ENCODE data around the gene SSH2.

Gene SSH2

GRCh38 chr17:29771546-29771945 lies 158.5 kb downstream of the SSH2 start:
- DNase-seq = no peak

- no peak for DNase-seq
These were observed 160.8 kb downstream of the SSH2 start for GRCh38 chr17:29769225-29769624.

GRCh38 chr17:29766796-29767327 lies 163.2 kb downstream of the SSH2 start:
- DNase-seq = no peak

- no peak for DNase-seq
These were observed 165.3 kb downstream of the SSH2 start for GRCh38 chr17:29764748-29765147.

GRCh38 chr17:29764217-29764616 lies 165.8 kb downstream of the SSH2 start:
- DNase-seq = no peak

- no peak for DNase-seq
These were observed 166.8 kb downstream of the SSH2 start for GRCh38 chr17:29763273-29763672.

- peak; percentile 93 for DNase-seq
These were observed 168.8 kb downstream of the SSH2 start for GRCh38 chr17:29761040-29761761.

- DNase-seq = peak; percentile 69 to 83
These were observed 169.6 kb downstream of the SSH2 start for GRCh38 chr17:29760279-29761039.

GRCh38 chr17:29758255-29758654 lies 171.8 kb downstream of the SSH2 start:
- DNase-seq = no peak

- peak in 1 of 2 donors; percentile 23 for DNase-seq
These were observed 172.2 kb downstream of the SSH2 start for GRCh38 chr17:29757788-29758187.

- DNase-seq = no peak
These were observed 176.1 kb downstream of the SSH2 start for GRCh38 chr17:29753845-29754439.

- DNase-seq = no peak
These were observed 180.8 kb downstream of the SSH2 start for GRCh38 chr17:29749045-29749825.

- DNase-seq = no peak
These were observed 181.6 kb downstream of the SSH2 start for GRCh38 chr17:29748400-29748799.

GRCh38 chr17:29747660-29748059 lies 182.4 kb downstream of the SSH2 start:
- DNase-seq = no peak

GRCh38 chr17:29746669-29747068 lies 183.4 kb downstream of the SSH2 start:
- DNase-seq = no peak

- no peak for DNase-seq
These were observed 185.9 kb downstream of the SSH2 start for GRCh38 chr17:29744121-29744520.

- DNase-seq = no peak
These were observed 187.9 kb downstream of the SSH2 start for GRCh38 chr17:29742210-29742513.

- DNase-seq = no peak
These were observed 190.0 kb downstream of the SSH2 start for GRCh38 chr17:29740017-29740416.

- no peak for DNase-seq
These were observed 195.4 kb downstream of the SSH2 start for GRCh38 chr17:29734640-29735039.

GRCh38 chr17:29733166-29733565 lies 196.9 kb downstream of the SSH2 start:
- no peak for DNase-seq

GRCh38 chr17:29732613-29733012 lies 197.4 kb downstream of the SSH2 start:
- DNase-seq = no peak

- no peak for DNase-seq
These were observed 197.8 kb downstream of the SSH2 start for GRCh38 chr17:29732209-29732608.

GRCh38 chr17:29731589-29731929 lies 198.5 kb downstream of the SSH2 start:
- no peak for DNase-seq

Measured in CD4-positive, alpha-beta T cell treated with Interferon alpha-2 for 1 hour (primary cell).